Activated CD4-positive, alpha-beta T cell treated with anti-CD3 and anti-CD28 coated beads, Interleukin-2, amount 50 U/mL, for 48 hours (primary cell): ENCODE measurements around the gene PCGF2.

Source experiments
- DNase-seq, 2 experiments: peaks; one replicate each; pipeline ENCODE4 v3.0.0-alpha.2; 2020

The PCGF2 gene

GRCh38 chr17:38702166-38702915 lies 45.8 kb downstream of the PCGF2 start:
- DNase-seq = peak; percentile 81 to 85

DNA sequence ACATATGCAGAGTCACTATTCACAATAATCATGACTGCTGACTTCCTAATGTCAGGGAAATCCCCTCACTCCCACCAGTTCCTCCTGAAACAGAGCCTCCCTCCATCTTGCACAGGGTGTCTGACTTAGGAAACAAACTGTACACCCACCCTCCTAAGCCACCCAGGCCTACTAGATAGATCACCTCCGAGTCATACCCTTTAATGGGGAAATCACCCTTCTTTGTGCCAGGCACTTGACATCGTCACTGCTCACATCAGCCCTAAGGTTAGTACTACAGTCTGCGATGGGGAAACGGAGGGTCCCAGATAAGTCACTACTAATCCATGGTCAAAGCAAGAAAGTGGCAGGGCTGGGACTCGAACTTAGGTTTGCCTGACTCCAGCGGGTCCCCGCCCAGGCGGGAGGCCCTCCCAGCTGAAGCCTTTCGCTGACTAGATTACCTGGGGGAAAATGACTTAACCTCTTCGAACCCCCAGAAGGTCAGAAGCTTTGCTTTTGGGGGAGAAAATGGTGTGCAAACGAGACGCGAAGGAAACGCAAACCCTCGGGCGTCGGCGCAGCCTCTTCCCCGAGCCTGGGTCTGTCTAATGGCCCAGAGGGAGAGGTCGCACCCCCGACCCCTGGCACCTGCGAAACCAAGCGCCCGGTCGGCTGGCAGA lies 46.5 kb downstream of the PCGF2 start:
- DNase-seq = peak; percentile 88 to 91

- no peak for DNase-seq
Observed at GRCh38 chr17:38698760-38699159, 49.4 kb downstream of the PCGF2 start.

GRCh38 chr17:38697061-38697820 lies 50.9 kb downstream of the PCGF2 start:
- no peak for DNase-seq

- DNase-seq = no peak
Observed at GRCh38 chr17:38693700-38694329, 54.3 kb downstream of the PCGF2 start.

DNA sequence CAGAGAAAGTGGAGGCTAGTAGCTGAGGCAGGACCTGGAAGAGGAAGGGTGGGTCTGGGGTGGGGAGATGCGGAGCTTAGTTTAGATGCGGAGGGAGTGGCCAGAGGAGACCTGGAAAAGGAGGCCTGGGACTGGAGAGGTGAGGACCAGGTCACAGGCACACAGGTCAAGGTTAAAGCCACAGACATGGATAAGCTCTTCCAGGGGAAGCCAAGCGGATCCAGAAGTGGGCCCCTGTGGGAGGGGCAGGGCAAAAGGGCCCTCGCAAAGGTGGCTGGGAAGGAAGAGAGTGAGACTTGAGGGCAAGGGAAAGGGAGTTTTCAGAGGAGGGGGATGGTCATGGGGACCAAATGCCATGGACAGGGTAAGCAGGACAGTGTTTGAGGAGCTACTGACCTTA lies 57.0 kb downstream of the PCGF2 start:
- DNase-seq = no peak

DNA sequence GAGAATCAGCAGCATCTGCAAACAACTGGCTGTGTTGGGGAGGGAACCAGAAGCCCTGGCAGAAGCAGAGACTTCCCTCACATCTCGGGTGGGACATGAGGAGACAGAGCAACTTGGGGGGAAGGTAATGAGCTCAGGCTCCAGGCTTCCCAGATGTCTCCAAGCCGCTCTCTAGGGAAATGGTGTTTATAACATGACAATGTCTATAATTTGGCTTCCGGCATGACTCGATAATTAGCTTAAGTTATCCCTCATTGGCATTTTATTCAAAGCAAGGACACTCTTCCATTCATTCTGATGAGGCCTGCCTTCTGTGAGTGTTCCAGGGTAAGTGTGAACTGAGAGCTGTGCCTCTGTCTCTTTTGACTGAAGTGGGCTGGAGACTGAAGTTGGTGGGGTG lies 57.8 kb downstream of the PCGF2 start:
- DNase-seq = no peak

GRCh38 chr17:38687286-38687685 lies 60.9 kb downstream of the PCGF2 start:
- no peak for DNase-seq

- no peak for DNase-seq
Observed at GRCh38 chr17:38685491-38685890, 62.6 kb downstream of the PCGF2 start.
